NCI-H2196 treated with DMSO at 0.1 percent for 48 hours (cell line): Measurements from ENCODE around the gene SEPTIN11.
A peak's percentile ranks its signal among the peaks of the same experiment; 100 is the strongest.

Source experiments
- DNase-seq: peaks from one replicate; lab custom pipeline; 2025; ENCODE audit not compliant: unreplicated experiment; lab: John Stamatoyannopoulos, UW

The SEPTIN11 gene

GRCh38 chr4:76949276-76950051 is at the start of gene SEPTIN11:
Gene SEPTIN11, plus strand, starts transcription at chr4:76949752. Its CDS starts 152 bp downstream, at chr4:76949904.
- peak; percentile 42 for DNase-seq

GRCh38 chr4:76902233-76902890 is 47.2 kb upstream of the SEPTIN11 start:
- DNase-seq = no peak

- no peak for DNase-seq
Observed at GRCh38 chr4:76904646-76905190, 44.8 kb upstream of the SEPTIN11 start.

- DNase-seq = no peak
Observed at GRCh38 chr4:76905521-76905920, 44.0 kb upstream of the SEPTIN11 start.

- no peak for DNase-seq
Observed at GRCh38 chr4:76909711-76910110, 39.8 kb upstream of the SEPTIN11 start.

- DNase-seq = no peak
Observed at GRCh38 chr4:76920715-76921114, 28.8 kb upstream of the SEPTIN11 start.

- no peak for DNase-seq
Observed at GRCh38 chr4:76923619-76924357, 25.8 kb upstream of the SEPTIN11 start.

GRCh38 chr4:76926841-76927240 is 22.7 kb upstream of the SEPTIN11 start:
- DNase-seq = no peak

- DNase-seq = no peak
Observed at GRCh38 chr4:76930685-76931084, 18.9 kb upstream of the SEPTIN11 start.

- DNase-seq = no peak
Observed at GRCh38 chr4:76931087-76931486, 18.5 kb upstream of the SEPTIN11 start.

- DNase-seq = no peak
Observed at GRCh38 chr4:76931576-76932276, 17.8 kb upstream of the SEPTIN11 start.

GRCh38 chr4:76939184-76939583 is 10.4 kb upstream of the SEPTIN11 start:
- DNase-seq = no peak

GRCh38 chr4:76943129-76943620 is 6.4 kb upstream of the SEPTIN11 start:
- no peak for DNase-seq

GRCh38 chr4:76943790-76944189 is 5.8 kb upstream of the SEPTIN11 start:
- DNase-seq = no peak

- DNase-seq = no peak
Observed at GRCh38 chr4:76947369-76947768, 2.2 kb upstream of the SEPTIN11 start.

- DNase-seq = no peak
Observed at GRCh38 chr4:76948443-76949275, 893 bp upstream of the SEPTIN11 start.

GRCh38 chr4:76950052-76950955 is 752 bp downstream of the SEPTIN11 start:
- no peak for DNase-seq

- DNase-seq = no peak
Observed at GRCh38 chr4:76950956-76951671, 1.6 kb downstream of the SEPTIN11 start.
